Activated T-helper 9 cell treated with anti-CD3 and anti-CD28 coated beads, Interleukin-2, amount 50 U/mL, for 16 hours (primary cell): ENCODE measurements around the gene KLHL1.

Source experiments
- DNase-seq: peaks from one replicate; pipeline ENCODE4 v3.0.0-alpha.2; 2020; ENCODE audit warnings: low read depth

KLHL1 gene

DNA sequence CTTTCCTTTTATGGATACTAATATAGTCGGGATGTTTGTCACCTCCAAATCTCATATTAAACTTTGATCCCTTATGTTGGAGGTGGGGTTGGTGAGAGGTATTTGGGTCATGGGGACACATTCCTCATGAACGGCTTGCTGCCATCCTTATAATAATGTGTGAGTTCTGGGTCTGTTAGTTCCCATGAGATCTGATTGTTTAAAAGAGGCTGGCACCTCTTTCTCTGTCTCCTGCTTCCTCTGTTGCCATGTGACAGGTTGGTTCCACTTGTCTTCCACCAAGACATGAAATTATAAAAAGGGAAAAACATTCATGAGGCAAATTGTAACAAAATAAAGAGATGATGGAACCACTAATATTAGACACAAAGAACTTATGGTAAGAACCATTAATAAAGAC, 108.4 kb downstream of the KLHL1 start:
- no peak for DNase-seq

- no peak for DNase-seq
Observed at GRCh38 chr13:69997061-69997460, 111.2 kb downstream of the KLHL1 start.

GRCh38 chr13:69980799-69981198, 127.5 kb downstream of the KLHL1 start:
- no peak for DNase-seq

DNA sequence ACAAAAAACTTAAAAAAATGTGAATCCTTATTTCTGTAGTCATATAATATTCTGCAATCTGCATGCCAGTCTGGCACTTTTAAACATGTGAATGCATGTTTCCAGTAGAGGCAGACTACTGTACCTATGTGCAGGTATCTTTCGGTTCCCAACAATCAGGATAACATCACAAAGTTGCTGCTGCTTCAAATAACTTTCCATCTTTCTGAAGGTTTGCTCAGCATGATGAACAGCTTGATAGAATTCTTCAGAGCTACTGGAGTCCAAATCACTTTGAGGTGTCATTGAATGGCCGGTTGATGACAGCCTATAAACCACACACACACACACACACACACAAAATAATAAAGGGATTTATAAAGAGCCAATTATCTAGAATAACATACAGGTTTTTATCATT, 132.8 kb downstream of the KLHL1 start:
- no peak for DNase-seq

DNA sequence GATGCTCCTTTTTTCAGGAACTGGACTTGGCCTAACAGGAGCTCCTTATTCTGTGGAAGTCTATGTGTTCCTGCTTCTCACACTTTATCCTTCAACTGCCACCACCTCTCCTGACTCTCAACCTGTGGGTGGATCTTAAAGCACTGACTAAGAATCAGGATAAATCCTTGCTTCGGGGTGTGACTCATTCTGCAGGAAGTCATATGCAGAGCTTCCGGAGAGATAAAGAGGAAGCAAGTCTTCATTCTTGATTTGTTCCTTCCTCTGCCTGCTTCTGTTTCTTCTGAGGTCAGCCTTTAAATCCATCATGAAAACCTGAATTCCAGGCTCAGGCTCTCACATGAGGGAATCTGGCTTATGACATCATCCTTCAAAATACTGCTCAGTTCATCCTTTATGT, 137.7 kb downstream of the KLHL1 start:
- no peak for DNase-seq

GRCh38 chr13:69959046-69959445, 149.2 kb downstream of the KLHL1 start:
- DNase-seq = no peak

DNA sequence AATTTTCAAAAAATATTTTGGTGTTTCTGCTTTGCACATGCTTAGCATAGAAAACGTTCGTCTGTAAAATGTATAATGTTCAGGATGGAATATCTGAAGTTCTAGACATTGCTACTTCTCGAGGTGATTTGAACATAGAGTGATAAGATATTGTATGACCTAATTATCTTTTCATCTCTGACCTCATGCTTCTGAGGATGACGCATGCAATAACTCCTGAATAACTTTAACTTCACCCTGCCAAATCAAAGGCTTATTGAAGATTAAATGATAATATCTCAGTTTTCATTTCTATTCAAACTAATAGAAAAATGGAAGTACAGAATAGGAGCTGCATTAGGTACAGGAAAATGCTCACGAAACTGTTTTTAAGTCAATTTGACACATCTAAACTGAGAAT, 151.4 kb downstream of the KLHL1 start:
- no peak for DNase-seq

DNA sequence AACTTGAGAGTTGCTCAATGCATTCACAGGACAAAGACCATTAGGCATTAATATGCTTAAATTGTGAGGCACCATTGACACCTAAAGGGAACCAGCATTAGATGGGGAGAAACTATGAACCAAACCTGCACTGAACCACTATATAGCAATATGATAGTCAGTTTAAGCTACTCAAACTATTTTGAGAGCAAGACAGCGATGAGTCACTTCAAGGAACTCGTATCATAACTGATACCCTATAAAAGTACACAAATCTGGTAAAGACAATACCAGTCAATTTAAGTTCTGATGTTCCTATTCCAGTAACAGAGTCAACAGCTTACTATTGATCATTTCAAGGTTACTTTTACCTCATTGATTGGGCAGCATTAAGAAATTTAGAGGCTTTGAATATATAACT, 151.9 kb downstream of the KLHL1 start:
- no peak for DNase-seq

DNA sequence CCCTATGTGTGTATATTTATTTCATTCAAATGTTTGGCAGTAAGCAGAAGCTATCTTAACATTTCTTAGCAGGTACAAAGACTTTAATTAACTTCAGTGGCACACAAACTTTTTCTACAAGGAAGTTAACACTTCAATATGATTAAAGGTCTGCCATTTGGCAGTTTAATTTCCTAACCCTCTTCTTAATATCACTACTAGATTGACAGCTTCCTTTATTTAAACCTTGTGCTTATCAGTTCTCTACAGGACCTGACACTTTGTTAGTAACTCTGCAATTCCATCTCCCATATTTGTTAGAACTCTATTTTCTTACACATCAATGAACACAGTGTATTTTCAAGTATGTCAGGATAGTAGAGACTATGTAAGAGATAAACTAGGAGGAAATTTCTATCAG, 153.0 kb downstream of the KLHL1 start:
- DNase-seq = no peak

- no peak for DNase-seq
Observed at GRCh38 chr13:69951412-69951811, 156.8 kb downstream of the KLHL1 start.

DNA sequence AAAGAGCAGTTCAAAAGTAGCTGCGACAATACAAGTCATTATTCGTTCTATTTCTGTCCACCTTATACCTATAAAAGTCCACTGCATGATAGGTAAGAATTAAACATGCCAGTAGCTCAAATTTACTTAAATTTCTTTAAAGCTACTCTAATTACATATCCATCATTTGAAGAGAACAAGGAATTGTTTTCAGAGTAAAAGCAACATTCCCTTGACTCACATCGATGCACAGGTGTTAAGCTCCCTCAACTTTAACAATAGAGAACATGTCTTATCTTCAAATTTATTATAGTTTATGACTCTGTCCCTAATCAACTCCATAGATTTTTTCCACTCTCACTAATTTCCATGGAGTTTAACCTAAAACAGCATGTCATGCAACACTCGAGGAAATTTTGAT, 158.1 kb downstream of the KLHL1 start:
- no peak for DNase-seq

- DNase-seq = no peak
Observed at GRCh38 chr13:69948016-69948415, 160.2 kb downstream of the KLHL1 start.

GRCh38 chr13:69947582-69947981, 160.7 kb downstream of the KLHL1 start:
- no peak for DNase-seq

DNA sequence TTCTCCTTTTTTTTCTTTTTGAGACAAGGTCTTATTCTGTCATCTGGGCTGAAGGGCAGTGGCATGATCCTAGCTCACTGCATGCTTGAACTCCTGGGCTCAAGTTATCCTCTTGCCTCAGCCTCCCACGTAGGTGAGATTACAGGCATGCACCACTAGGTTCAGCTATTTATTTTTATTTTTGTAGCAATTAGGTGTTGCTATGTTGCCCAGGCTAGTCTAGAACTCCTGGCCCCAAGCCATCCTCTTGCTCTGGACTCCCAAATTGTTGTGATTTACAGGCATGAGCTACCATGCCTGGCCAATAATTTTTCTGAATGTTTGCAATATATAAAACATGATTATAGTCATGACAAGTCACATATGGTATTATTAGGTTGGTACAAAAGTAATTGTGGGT, 161.7 kb downstream of the KLHL1 start:
- DNase-seq = no peak

GRCh38 chr13:69935043-69935442, 173.2 kb downstream of the KLHL1 start:
- DNase-seq = no peak

- no peak for DNase-seq
Observed at GRCh38 chr13:69928262-69928661, 180.0 kb downstream of the KLHL1 start.

- no peak for DNase-seq
Observed at GRCh38 chr13:69921156-69921555, 187.1 kb downstream of the KLHL1 start.

- no peak for DNase-seq
Observed at GRCh38 chr13:69912630-69913029, 195.6 kb downstream of the KLHL1 start.

GRCh38 chr13:69910800-69911199, 197.5 kb downstream of the KLHL1 start:
- no peak for DNase-seq

DNA sequence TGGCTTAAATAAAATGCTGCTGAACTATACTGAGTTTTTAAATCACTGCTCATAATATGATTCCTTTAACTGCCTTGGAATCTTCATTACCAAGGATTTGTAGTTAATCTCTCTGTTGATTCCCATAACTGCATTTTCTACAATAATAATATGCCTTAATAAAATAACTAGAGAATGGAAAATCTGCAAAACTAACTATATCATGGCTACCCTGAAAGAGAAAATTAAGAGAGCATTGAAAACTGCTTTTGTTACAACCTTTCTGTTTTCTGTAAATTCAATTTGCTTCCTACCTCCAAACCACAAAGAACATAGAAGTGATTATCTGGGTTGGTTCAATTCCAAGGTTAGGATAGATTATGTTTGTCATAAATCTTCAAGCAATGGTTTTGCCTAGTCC, 203.5 kb downstream of the KLHL1 start:
- DNase-seq = no peak

GRCh38 chr13:69903081-69903480, 205.2 kb downstream of the KLHL1 start:
- no peak for DNase-seq

DNA sequence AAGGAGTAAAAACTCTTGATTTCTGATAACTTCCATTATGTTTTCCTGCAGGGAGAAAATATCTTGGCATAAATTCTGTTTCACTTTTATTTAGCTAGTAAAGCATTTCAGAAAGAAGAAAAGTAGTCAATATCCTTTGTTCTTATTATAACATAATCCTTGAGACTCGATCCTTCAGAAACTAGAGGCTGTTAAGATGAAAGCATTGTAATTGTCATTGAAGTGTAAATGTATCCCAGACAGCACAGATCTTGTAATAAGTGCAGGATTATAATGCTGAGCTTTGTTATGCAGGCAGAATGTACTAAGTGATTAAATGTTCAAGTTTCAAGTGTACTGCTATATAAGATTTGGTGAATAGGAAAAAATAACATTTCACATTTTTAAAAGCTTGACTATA, 225.8 kb downstream of the KLHL1 start:
- DNase-seq = no peak

- no peak for DNase-seq
Observed at GRCh38 chr13:69879936-69880335, 228.3 kb downstream of the KLHL1 start.

DNA sequence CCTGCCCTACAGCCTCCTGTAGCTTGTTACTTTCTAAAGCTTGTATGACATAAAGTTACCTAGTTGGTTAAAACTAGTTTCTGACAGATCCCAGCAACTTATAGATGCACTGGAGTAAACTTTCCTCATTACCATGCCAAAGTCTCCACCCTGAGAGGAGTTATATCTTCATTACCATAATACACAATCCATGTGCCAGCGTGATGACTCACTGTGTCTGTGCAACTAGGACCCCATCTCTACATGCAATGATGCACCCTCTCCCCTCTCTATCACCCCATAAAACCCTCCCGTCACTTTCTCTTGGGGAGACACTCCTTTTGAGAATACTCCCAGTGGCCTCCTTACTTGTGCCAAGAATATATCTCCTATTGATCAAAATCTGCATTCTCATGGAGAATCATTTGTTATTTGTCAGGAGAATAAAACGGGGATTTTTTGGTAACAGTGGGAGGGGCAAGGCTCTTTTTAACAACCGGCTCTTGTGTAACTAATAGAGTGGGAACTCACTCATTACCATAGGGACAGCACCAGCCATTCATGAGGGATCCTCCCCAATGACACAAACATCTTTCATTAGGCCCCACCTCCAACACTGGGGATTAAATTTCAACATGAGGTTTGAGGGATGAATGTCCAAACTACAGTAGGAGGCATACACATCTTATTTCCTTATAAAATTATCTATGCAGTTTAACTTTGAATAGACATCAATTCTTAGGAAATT, 235.8 kb downstream of the KLHL1 start:
- DNase-seq = no peak

DNA sequence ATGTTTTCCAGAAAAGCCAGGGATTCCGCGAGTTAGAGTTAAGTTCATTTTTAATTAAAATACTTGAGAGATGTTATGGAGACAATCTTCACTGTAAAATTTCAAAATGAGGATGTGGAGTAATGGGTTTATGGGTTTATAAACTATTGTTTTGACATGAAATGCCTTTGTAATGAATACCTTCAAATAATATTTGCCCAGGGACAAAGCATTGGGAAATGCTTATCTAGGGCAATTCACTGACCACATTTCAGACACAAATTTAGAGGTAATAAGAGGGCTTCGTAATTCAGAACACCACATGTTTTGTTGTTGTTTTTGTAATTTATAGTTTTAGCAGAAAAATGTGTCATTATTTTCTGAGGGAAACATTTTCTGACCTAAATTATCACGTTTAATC, 241.7 kb downstream of the KLHL1 start:
- no peak for DNase-seq
